GM10248 (cell line): ENCODE data around the gene TSC22D1.
A peak's percentile ranks its signal among the peaks of the same experiment; 100 is the strongest.

Source experiments
- CTCF ChIA-PET: fragments of 300-600 bp; sonication (Branson Sonifier 250); formaldehyde crosslinking; extraction: SDS; loops from one replicate; lab custom pipeline; 2021; ENCODE audit warnings: antibody characterized with exemption; lab: Yijun Ruan, JAX
- POLR2A ChIA-PET: fragments of 350-650 bp; sonication (Branson Sonifier 250); formaldehyde crosslinking; extraction: SDS; loops from one replicate; lab custom pipeline; 2020; ENCODE audit warnings: antibody characterized with exemption; lab: Yijun Ruan, JAX
- DNase-seq: peaks from one replicate; pipeline ENCODE4 v3.0.0; 2012; ENCODE audit errors: extremely low spot score
- TF ChIP-seq, protein P1 (sequence below): IDR thresholded peaks from 2 replicates; pipeline ENCODE4 v1.5.1; 2012; ENCODE audit warnings: mild to moderate bottlenecking, low read depth; ENCODE audit errors: extremely low read depth, missing control alignments, control extremely low read depth

TSC22D1 gene

DNA sequence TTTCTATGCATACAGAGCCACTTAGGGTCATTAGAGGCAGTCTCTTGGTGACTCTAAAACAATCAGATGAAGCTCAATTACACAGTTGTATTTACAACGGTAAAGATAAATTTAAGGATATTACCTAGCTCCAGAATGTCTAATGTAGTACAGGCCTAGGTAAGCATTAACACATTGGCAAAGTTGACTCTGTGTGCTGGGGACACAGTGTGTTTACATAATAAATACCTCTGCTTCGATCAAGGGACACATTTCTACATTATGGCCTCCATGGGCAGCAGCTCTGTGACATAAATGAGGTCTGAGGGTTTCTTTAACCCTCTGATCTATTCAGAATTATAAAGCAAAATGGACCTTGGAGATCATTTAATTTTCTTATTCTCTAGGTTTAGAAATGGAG, 127.8 kb downstream of the TSC22D1 start:
- CTCF ChIA-PET = interaction anchor here (0.7 to 1.7 kb wide), 5 partner anchors 14 to 540 kb away, joined by 3 to 4 read pairs (median 3); no protein-coding TSS in a partner anchor
- POLR2A ChIA-PET = no interaction called here
- DNase-seq = no peak
- TF ChIP-seq, protein P1, sequence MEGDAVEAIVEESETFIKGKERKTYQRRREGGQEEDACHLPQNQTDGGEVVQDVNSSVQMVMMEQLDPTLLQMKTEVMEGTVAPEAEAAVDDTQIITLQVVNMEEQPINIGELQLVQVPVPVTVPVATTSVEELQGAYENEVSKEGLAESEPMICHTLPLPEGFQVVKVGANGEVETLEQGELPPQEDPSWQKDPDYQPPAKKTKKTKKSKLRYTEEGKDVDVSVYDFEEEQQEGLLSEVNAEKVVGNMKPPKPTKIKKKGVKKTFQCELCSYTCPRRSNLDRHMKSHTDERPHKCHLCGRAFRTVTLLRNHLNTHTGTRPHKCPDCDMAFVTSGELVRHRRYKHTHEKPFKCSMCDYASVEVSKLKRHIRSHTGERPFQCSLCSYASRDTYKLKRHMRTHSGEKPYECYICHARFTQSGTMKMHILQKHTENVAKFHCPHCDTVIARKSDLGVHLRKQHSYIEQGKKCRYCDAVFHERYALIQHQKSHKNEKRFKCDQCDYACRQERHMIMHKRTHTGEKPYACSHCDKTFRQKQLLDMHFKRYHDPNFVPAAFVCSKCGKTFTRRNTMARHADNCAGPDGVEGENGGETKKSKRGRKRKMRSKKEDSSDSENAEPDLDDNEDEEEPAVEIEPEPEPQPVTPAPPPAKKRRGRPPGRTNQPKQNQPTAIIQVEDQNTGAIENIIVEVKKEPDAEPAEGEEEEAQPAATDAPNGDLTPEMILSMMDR = no peak

DNA sequence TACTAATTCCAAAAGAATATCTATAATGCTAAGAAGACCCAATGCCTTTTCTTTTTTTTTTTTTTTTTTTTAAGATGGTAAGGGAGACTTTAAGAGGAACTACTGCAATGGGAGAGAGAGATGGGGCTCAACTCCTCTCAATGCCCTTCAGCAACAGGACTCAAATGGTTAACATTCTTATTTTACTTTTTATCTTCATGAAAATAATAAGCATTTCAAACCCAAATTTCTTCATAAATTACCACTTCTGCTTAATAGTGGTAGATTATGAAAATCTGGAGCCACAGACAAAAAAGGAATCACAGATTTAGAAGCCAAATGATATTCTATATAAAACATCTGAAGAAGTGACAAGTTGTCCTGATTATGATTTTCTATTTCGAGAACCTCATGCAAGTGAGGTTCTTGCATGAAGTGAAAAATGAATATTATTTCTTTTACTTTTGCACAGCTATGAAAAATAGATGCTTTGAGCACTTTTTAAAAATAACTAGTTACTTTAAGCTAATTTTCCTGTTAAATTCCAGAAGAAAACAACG, 128.3 kb downstream of the TSC22D1 start:
- TF ChIP-seq, protein P1 = no peak
- ChIA-PET POLR2A (no interaction called here), CTCF (interaction anchor here (0.7 to 1.5 kb wide), 4 partner anchors 13 to 540 kb away, joined by 3 read pairs; no protein-coding TSS in a partner anchor)
- DNase-seq = no peak

DNA sequence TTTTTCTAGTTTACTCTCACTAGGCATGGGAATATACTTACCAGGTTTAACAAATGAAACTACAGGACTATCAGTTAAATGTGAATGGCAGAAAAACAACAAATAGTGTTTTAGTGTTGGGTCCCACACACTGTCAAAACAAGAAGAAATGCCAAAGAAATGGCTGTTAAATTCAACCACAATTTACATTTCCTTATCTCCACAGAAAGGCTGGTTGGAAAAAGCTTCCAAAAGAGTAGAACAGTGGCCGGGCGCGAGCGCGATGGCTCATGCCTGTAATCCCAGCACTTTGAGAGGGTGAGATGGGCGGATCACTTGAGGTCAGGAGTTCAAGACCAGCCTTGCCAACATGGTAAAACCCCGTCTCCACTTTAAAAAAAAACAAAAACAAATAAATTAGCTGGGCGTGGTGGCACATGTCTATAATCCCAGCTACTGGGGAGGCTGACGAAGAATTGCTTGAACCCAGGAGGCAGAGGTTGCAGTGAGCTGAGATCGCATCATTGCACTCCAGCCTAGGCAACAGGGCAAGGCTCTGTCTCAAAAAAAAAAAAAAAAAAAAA, 136.0 kb downstream of the TSC22D1 start:
- TF ChIP-seq, protein P1 = no peak
- DNase-seq = no peak
- POLR2A ChIA-PET = no interaction called here
- CTCF ChIA-PET = no interaction called here

DNA sequence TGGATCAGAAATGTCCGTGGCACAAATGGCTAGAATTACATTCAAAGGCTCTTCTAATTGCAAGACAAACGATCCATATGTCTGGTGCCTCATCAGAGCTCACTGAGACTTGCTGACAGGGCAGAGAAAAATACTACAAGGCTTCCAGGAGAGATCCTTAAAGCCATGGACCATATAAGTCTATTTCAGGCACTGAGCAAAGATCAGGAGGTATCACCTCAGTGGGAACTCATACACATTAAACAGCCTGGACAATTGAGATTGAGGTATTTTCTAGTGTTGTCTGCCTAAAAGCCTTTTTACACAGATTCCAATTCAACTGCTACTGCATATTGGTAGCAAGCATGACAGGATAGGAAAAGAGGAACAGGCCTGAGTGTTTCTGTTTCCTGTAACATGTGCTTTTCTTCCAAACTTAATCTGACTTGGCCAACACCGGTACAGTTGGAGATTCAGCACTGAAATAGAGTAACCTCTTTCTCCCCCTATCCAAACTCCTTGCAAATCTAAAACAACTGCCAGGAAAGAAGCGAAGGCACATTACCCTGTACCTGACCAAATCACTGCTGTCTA, 136.6 kb downstream of the TSC22D1 start:
- CTCF ChIA-PET = interaction anchor here (0.8 to 4.9 kb wide), 7 partner anchors 24 to 534 kb away, joined by 3 to 48 read pairs (median 4); no protein-coding TSS in a partner anchor
- TF ChIP-seq, protein P1 = no peak
- POLR2A ChIA-PET = no interaction called here
- DNase-seq = no peak

DNA sequence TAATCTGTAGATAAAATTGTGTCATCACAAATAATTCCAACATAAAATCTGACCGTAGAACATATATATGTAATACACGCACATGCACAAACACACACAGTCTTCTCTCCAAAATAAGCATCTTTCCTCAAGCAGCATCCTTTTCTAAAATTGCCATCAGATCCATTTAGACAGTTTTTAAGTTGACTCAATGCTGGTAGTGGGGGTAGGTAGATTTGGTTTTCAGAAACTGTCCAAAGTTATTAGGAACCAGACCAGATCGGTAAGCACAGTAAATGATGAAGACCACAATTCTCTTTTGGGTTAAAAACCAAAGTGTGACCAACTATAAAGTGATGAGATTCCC, 137.9 kb downstream of the TSC22D1 start:
- no peak for DNase-seq
- ChIA-PET CTCF (interaction anchor here (0.8 to 4.9 kb wide), 17 partner anchors 8 to 538 kb away, joined by 3 to 48 read pairs (median 4); no protein-coding TSS in a partner anchor), POLR2A (no interaction called here)
- TF ChIP-seq, protein P1 = no peak

DNA sequence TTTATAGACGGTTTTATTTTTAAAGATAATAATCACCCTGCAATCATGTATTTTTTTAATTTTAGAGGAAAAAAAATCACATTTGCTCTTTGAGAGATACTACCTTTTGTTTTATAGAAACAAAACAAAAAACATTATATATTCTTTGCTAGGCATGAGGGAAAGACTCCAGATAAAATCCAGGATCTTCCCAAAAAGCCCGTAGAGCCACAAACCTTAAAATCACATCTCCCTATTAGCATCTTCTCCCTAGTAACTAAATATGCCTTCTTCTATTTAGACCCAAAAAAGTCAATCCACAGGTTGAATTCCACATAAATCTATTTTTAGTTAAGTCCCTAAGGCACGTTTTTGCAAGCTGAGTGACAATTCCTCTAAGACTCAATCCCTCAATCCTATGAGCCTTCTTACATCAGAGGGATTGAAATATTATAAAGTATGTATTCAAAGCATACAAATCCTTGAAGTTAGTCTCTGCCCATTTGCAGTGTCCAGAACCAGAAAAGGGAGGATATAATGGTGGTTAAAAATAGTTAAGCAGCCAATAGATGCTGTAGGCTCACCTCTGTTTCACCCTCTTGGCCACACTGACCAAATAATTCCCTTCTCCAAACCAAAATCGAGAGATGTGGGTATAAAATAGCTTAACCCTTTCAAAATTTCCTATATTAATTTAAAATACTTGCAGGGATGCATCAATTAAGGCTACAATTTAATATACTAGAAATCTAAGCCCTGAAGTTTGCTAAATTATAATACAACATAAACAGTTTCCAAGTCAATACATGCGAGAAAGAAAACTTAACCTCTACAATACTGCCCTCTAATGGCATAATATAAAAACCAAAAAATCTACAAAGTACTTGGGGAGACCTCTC, 138.5 kb downstream of the TSC22D1 start:
- DNase-seq = peak; percentile 48
- ChIA-PET POLR2A (no interaction called here), CTCF (interaction anchor here (1.0 to 4.9 kb wide), 18 partner anchors 11 to 538 kb away, joined by 3 to 48 read pairs (median 5); no protein-coding TSS in a partner anchor)
- TF ChIP-seq, protein P1 = peak; percentile 27
